GM19328 (cell line): ENCODE measurements around the gene SDK1.

ENCODE experiments used
- ATAC-seq: cut with Tn5 transposase; IDR thresholded peaks from one replicate; pipeline ENCODE4 v1.9.1; 2021; ENCODE audit warnings: mild to moderate bottlenecking, moderate library complexity; ENCODE audit not compliant: unreplicated experiment

The SDK1 gene

GRCh38 chr7:3455806-3456595 lies 154.9 kb downstream of the SDK1 start:
- no peak for ATAC-seq

- ATAC-seq: no peak
Measured at GRCh38 chr7:3459111-3459510, 158.1 kb downstream of the SDK1 start.

- no peak for ATAC-seq
Measured at GRCh38 chr7:3461923-3462322, 160.9 kb downstream of the SDK1 start.

GRCh38 chr7:3463696-3464095 lies 162.6 kb downstream of the SDK1 start:
- no peak for ATAC-seq

GRCh38 chr7:3464900-3465622 lies 164.0 kb downstream of the SDK1 start:
- no peak for ATAC-seq

- ATAC-seq: no peak
Measured at GRCh38 chr7:3466261-3466660, 165.2 kb downstream of the SDK1 start.

GRCh38 chr7:3469641-3470040 lies 168.6 kb downstream of the SDK1 start:
- ATAC-seq: no peak

- ATAC-seq: no peak
Measured at GRCh38 chr7:3480197-3480596, 179.1 kb downstream of the SDK1 start.

- no peak for ATAC-seq
Measured at GRCh38 chr7:3481435-3481834, 180.4 kb downstream of the SDK1 start.

- ATAC-seq: no peak
Measured at GRCh38 chr7:3482147-3482921, 181.3 kb downstream of the SDK1 start.

GRCh38 chr7:3486841-3487240 lies 185.8 kb downstream of the SDK1 start:
- no peak for ATAC-seq

GRCh38 chr7:3488829-3489228 lies 187.8 kb downstream of the SDK1 start:
- no peak for ATAC-seq

GRCh38 chr7:3493499-3493898 lies 192.4 kb downstream of the SDK1 start:
- ATAC-seq: no peak

GRCh38 chr7:3494947-3495346 lies 193.9 kb downstream of the SDK1 start:
- no peak for ATAC-seq

GRCh38 chr7:3495530-3495929 lies 194.5 kb downstream of the SDK1 start:
- no peak for ATAC-seq

GRCh38 chr7:3495954-3496353 lies 194.9 kb downstream of the SDK1 start:
- no peak for ATAC-seq

GRCh38 chr7:3497796-3498195 lies 196.7 kb downstream of the SDK1 start:
- ATAC-seq: no peak

GRCh38 chr7:3501671-3502070 lies 200.6 kb downstream of the SDK1 start:
- no peak for ATAC-seq

GRCh38 chr7:3504384-3504783 lies 203.3 kb downstream of the SDK1 start:
- no peak for ATAC-seq

GRCh38 chr7:3510101-3511020 lies 209.3 kb downstream of the SDK1 start:
- peak; percentile 57 for ATAC-seq

GRCh38 chr7:3517344-3517743 lies 216.3 kb downstream of the SDK1 start:
- no peak for ATAC-seq
